ENCODE data around the gene STK35.

- TF ChIP-seq CTCF (IDR thresholded peaks at IDR 0.05), result no peak
- TF ChIP-seq EZH2phosphoT487 (IDR thresholded peaks at IDR 0.05), result no peak
Observed at GRCh38 chr20:2153326-2153725, 51.7 kb downstream of the STK35 start.
